Activated CD8-positive, alpha-beta memory T cell treated with anti-CD3 and anti-CD28 coated beads for 48 hours (primary cell): Measurements from ENCODE around the gene AMH.

ENCODE experiments used
- DNase-seq, 3 experiments: peaks; one replicate each; pipeline ENCODE4 v3.0.0-alpha.2; 2020; ENCODE audit warnings: low read depth in 2 of 3, low spot score in 2 of 3

Gene AMH

GRCh38 chr19:2283835-2284507, 34.8 kb downstream of the AMH start:
- no peak for DNase-seq

GRCh38 chr19:2286402-2287140, 37.4 kb downstream of the AMH start:
- no peak for DNase-seq

GRCh38 chr19:2287585-2288337, 38.6 kb downstream of the AMH start:
- DNase-seq, result no peak

DNA sequence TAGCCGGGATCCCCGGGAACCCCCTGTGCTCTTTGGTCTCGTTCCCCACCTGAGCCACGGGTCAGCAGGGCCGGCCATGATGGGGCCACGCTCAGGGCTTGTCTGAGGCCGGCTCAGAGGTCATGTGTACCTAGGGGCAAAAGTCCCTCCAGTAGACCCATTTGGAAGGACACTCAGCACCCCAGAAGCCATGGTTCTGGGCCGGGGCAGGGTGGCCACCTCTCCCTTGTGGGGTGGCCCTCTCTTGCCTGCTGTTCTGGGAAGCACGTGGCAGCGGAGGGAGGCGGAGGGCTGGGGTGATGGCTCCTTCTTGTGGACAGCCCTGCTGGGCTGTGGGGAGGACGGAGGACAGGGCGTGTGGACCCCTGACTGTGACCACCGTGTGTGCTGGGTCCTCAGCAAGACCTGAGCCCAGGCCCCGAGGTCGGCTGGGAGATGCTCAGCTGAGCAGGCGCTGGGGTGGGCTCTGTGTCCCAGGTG, 39.3 kb downstream of the AMH start:
- no peak for DNase-seq

DNA sequence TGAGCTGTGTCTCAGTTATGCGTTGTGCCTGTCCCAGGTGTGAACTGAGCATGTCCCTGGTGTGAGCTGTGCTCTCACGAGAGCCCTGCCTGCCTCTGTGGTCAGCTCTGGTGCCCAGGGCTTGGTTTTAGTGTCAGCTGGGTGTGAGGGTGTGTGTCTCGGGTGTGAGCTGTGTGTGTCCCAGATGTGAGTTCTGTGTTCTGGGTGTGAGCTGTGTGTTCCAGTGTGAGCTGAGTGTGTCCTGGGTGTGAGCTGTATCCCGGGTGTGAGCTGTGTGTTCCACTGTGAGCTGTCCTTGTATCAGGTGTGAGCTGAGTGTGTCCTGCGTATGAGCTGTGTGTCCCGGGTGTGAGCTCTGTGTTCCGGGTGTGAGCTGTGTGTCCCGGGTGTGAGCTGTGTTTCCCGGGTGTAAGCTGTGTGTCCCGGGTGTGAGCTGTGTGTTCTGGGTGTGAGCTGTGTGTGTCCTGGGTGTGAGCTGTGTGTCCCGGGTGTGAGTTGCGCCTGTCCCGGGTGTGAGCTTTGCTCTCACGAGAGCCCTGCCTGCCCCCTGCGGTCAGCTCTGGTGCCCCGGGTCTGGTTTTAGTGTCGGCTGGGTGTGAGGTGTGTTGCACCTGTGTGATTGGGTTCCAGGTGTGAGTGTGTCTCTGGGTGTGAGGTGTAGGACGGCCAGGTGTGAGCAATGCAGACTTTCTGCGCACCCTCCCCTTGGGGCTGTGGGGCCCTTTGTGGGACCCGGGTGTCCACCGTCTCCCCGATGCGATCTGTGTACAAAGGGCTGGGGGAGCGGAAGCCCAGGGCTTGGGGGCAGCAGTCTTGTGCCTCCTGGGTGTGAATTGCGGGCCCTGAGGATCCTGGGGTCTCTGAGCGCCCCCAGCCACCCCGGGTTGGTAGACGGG, 39.9 kb downstream of the AMH start:
- no peak for DNase-seq

GRCh38 chr19:2289714-2290435, 40.8 kb downstream of the AMH start:
- no peak for DNase-seq

DNA sequence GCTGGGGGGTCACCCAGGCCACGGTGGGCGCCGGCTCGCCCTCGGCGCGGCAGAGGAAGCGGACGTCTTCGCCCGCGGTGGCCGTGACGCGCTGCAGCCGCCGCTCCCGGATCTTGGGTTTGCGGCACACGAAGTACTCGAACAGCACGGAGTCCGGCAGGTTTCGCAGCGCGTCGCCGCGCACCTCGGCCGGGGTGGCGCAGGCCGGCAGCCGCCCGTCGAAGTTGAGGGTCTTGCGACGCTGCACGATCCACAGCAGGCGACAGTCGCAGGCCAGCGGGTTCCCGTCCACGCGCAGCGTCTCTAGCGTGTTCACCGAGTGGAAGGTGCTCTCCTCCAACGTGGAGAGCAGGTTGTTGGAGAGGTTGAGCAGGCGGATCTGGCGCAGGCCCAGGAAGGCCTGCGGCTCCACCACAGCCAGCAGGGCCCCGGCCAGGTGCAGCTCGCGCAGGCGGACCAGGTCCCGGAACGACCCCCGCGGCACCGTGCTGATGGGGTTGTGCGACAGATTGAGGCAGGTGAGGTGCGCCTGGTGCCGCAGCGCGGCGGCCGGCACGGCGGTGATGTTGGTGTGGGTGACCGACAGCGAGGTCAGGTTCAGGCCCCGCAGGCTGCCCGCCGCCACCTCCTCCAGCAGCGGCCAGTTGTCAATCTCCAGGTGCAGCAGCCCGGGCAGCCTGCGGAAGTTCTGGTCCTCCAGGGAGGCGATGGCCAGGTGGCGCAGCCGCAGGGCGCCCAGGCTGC, 41.5 kb downstream of the AMH start:
- DNase-seq, result no peak

GRCh38 chr19:2291185-2291751, 42.1 kb downstream of the AMH start:
- no peak for DNase-seq

DNA sequence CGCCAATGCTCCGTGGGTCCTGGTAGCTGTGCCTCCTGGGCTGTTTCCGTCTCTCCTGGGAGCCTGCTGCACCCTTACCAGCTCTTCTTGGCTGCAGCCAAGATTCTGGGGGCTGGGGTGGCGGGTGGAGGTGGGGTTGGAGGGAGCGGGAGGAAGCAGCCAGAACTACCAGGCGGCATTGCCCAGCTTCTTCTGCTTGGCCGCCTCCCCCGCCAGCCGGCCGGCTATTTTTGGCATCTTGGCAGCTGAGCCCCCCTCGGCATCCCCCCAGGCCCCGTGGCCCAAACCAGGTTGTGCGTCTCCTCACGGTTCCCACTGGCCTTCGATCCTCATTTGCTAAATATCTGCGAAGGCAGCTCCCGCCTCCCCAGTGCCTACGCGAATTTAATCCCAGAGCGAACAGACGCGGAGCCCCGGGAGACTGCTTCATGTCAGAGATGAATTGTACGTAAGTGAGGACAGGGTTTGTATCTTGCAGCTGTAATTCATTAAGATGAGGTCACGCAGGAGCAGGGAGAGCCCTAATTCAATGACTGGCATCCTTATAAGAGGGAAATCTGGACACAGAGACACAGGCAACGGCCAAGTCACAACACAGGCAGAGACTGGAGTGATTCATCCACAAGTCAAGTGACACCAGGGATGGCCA, 45.7 kb downstream of the AMH start:
- DNase-seq, result no peak

GRCh38 chr19:2296141-2296540, 47.0 kb downstream of the AMH start:
- no peak for DNase-seq

DNA sequence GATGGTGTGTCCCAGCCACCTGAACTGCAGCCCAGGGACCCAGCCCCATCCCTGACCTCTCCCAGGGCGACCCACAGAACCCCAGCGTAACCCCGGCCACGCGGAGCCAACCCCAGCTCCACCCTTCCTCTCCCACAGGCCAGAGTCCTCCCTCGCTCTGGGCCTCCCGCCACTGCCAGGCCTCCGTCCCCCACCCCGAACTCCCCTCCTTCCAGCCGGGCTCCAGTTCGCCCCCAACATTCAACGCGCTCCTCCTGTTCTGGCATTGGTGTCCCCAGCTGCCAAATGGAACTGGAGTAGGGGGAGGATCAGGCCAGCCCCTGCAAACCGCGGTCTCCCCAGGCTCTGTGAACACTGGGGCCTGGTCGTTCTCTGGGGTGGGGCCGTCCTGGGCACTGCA, 51.4 kb downstream of the AMH start:
- no peak for DNase-seq
